Measurements from ENCODE around the gene LYG1.

LYG1 gene

GRCh38 chr2:99275882-99276281, 25.1 kb downstream of the LYG1 start:
- no peak for DNase-seq (ENCODE audit: low read depth)

GRCh38 chr2:99261242-99261641, 39.8 kb downstream of the LYG1 start:
- DNase-seq (ENCODE audit: low read depth) = no peak

GRCh38 chr2:99260184-99260583, 40.8 kb downstream of the LYG1 start:
- DNase-seq (ENCODE audit: low read depth) = no peak

GRCh38 chr2:99259465-99259864, 41.5 kb downstream of the LYG1 start:
- DNase-seq (ENCODE audit: low read depth) = no peak

- DNase-seq (ENCODE audit: low read depth) = no peak
These were observed 44.3 kb downstream of the LYG1 start for GRCh38 chr2:99256677-99257076.

GRCh38 chr2:99255491-99256318, 45.3 kb downstream of the LYG1 start, which contains the start of gene LYG2:
LYG2 (minus strand) TSS chr2:99255666; CDS start chr2:99254260, 1,406 bp downstream.
- no peak for DNase-seq (ENCODE audit: low read depth)

- no peak for DNase-seq (ENCODE audit: low read depth)
These were observed 51.0 kb downstream of the LYG1 start for GRCh38 chr2:99249951-99250350.

GRCh38 chr2:99242151-99242550, 58.8 kb downstream of the LYG1 start:
- no peak for DNase-seq (ENCODE audit: low read depth)

GRCh38 chr2:99240431-99240830, 60.6 kb downstream of the LYG1 start:
- DNase-seq (ENCODE audit: low read depth) = no peak

GRCh38 chr2:99238599-99238998, 62.4 kb downstream of the LYG1 start:
- no peak for DNase-seq (ENCODE audit: low read depth)

Data from stimulated activated CD8-positive, alpha-beta memory T cell treated with anti-CD3 and anti-CD28 coated beads, Interleukin-4, amount 100 ng/mL, for 24 hours (primary cell).